ENCODE measurements around the gene CD8B2.
"Not testable (repeated sequence)": the region's sequence is repeated elsewhere in the genome, so short reads cannot be mapped to it uniquely, and the experiment has no call there.

CD8B2 gene

DNA sequence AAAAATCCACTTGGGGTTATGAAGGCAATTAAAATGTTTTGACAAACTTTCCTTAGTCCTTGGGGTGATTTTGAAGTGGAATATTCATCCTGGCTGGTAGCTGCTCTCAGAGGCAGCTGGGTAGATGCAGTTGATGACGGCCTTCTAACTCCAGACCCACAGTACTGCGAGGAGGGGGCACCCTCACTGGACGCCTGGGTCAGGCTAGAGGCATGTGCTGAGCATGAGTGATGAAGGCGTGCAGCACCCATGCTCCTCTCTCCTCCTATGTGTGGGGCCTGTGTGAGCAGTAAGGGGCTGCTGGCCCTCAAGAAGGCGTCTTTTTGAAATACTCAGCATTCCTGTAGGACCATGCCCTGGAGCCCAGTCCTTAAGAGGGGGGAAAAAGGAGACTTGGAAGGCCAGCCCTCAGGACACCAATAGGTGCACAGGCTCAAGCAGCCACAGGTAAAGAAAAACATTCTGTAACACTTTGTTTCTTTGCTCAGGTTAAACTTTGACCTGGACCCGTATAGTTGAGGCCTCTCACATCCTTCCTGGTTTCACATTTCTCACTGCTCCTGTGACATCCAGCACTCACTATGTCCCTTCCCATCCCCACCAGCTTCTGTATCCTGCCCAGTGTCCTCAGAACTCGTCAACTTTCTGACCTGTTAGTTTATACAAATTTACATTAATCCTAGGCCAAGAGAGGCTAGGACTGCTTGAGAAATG lies 64.4 kb downstream of the CD8B2 start:
- no peak for DNase-seq (ENCODE audit: low spot score)

DNA sequence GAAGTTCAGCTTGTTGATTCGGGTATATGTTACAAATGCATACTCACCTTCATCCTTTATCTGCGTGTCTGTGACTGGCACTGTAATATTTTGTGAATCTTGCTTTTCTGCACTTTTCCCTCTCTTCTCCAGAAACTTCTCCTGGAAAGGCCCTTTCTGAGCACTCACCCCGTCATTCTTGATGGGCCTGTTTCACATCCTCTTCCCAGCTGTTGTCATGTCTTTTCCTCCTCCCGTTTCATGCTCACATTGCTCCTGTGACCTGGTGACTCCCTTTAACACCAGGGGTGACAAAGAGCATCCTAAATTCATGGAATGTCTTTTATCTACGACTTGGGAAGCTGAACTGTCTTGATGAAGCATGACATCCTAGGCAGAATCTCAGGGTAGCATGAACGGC lies 65.8 kb downstream of the CD8B2 start:
- DNase-seq (ENCODE audit: low spot score): no peak

DNA sequence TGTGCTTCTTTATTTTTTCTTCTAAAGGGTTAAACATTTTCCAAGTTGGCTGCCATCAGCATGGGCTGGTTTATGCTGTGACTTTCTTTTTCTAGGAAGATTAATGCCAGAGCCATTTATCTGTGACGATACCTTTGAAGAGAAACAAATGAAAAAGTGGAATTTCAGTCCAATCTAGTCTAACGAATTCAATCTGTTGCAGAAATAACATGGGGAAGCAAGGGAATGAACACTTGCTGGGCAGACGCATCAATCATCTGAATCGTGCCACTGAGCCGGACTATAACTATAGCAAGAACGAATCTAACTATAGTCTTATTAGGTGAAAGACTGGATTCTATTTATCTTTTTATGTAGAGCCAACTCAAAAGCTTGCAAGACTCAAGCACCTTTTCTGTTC lies 66.2 kb downstream of the CD8B2 start:
- no peak for DNase-seq (ENCODE audit: low spot score)

DNA sequence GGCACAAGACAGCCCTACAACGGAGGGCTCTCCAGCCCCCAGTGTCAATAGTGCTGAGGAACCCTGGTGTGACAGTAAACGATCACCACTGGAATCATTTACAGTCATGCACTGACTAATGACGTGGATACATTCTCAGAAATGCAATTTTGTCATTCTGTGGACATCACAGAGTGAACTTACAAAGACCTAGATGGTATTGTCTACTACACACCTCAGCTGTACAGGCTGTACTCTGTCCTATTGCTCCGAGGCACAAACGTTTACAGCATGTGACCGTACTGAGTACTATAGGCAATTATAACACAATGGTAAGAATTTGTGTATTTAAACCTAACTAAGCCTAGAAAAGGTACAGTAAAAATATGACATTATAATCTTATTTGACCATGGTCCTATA lies 67.2 kb downstream of the CD8B2 start:
- DNase-seq (ENCODE audit: low spot score): no peak

DNA sequence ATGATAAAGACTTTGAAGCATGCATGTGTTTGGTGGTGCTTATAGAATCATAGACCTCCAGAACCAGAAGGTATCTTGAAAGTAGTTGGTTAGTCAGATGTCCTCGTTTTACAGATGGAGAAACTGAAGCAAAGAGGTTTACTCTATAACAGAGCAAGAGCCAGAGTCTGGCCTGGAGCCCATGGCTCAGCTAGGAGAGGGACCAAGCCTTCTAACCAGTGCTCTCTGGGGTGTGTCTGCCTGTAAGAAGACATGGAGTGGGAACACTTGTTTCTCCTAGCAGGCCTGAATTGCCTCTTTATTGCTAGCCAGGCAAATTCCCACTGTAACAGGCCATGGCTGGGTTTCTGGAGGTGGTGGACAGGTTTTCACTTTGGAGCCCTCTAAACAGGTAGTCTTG lies 67.9 kb downstream of the CD8B2 start:
- no peak for DNase-seq (ENCODE audit: low spot score)

DNA sequence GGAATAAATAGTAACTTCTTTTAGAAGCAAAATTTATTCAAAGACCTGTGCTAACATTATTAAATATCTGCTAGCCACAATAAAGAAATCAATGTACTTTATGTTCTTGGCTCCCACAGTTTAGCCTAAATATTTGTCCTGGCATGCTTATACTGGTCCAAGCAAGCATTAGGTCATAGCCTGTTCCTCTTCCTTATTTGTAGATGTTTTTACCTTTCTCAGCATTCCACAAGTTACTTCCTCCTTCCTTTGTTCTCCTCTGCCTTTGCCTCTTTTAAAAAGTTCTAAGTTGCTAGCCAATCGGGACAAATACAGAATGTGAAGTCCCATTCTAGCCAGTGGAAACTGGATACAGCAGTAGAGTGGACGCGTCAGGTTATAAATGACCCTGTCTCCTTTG lies 72.6 kb downstream of the CD8B2 start:
- DNase-seq (ENCODE audit: low spot score): not testable (repeated sequence)

DNA sequence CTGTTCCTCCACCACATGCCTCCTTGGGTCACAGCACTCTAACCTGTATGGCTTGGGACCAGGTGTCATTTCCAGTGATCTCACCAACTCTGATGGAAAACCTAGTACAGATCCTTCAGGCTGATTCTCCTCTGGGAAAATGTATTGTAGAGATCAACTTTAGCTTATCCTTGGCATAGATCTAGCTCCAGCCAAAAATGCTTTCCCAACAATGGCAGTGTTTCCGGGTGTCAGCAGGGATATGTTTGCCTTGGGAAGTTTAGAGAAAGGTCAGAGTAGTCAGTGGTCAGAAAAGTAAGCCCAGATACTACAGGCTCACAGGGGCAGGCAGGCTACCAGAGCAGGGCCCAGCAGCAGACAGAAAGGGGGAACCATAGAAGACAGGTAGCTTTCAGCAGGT lies 73.6 kb downstream of the CD8B2 start:
- no peak for DNase-seq (ENCODE audit: low spot score)

DNA sequence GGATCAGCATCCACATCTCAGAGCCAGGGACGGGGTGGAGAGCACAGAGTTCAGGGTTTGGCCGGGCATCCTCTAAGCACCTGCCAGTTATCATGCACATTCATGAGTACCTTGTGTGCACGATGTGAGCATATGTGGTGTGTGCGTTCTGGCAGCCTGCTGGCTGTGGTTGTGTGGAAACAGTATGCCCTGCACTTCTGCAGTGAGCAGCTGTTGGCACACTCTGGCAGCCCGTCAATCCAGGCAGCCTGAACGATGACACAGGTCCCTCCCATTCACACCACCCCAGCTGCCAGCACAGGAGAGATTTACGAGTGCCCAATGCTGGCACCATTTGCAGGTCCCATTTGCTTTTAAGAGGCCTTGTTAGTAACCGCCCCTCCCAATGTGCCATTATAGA lies 74.2 kb downstream of the CD8B2 start:
- DNase-seq (ENCODE audit: low spot score): no peak

DNA sequence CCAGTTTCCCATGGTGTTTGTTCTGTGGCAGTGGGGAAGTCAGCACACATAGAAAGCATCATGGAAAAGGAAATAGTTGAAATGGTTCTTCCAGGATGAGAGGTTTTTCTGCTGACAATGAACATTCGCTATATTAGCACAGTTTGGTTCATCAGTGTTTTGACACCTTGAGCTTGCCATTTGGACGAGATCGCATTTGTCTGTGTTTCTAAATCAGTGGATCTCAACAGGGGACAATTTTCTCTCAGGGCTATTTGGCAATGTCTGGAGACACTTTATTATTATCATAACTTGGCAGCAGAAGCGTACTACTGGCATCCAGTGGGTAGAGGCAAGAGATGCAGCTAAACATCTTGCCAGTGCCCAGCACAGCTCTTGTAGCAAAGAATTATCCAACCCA lies 74.6 kb downstream of the CD8B2 start:
- DNase-seq (ENCODE audit: low spot score): no peak

DNA sequence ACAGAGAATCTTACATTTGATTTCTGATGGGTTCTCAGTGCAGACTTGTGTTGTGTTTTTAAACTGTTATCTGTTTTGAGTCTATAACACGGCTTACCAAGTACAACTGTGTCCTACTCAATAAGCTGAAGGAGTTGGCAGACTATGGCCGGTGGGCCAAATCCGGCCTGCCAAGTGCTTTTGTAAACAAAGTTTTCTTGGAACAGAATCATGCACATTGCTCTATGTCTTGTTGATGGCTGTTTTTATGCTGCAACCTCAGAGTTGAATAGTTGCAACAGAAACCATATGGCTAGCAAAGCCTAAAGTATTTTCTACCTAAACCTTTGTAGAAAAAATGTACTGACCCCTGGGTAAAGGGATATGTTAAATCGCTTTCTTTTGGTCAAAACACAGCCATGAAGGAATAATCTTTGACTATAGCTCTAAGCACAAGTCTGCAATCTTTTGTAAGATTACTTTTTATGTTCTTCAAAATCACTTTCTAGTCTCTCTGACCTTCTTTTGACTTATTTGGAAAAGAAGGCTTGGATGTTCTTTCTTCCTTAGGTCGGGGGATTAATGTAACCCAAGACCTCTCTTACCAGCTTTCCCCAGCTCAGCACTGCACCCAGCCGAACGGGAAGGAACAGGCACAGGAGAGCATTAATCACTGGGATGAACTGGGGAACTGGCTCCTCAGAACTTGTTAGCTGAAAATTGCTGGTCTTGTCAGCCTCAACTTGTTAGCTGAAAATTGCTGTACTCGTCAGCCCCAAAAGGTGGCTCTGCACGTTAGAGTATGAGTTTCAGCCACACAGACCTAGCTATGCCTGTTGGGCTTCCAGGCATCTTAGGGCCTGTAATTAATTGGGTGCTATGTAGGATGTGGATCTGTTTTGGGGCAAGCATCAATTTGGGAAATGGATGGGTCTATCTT lies 75.4 kb downstream of the CD8B2 start:
- no peak for DNase-seq (ENCODE audit: low spot score)

DNA sequence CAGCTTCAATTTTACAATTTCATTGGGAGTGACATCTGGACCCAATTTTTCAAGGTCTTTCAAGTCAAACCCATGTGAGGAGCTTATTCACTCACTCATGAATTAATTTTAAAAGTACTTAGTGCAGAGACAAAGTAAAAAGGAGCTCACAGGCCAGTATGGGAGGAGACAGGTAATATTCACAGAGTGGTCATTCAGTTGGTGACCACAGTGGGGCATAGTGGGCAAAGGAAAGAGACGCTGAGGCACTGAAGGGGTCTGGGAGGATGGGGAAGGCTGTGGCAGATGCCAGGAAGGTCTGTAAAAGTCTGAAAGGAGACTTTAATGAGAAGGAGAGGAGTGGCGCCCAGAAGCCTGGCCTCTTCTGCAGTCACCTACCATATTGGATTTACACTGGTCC lies 76.0 kb downstream of the CD8B2 start:
- no peak for DNase-seq (ENCODE audit: low spot score)

DNA sequence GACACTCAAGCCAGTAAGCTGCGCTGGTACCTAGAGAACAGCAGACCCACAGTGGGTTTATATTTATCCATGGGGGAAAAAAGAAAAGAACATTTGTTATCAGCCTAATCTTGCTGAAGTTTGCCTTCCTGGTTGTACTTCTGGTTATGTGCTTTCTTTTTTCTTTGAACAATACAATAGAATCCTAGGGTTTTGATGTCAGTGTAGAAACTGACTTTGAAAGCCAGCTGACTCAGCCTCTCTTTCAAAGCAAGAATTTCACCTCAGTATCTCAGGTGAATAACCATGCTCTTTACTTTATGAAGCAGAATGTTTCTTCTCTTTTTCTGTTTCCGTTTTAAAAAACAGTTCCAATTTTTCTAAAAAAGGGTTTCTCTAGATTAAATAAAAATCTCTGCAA lies 78.4 kb downstream of the CD8B2 start:
- DNase-seq (ENCODE audit: low spot score): no peak

DNA sequence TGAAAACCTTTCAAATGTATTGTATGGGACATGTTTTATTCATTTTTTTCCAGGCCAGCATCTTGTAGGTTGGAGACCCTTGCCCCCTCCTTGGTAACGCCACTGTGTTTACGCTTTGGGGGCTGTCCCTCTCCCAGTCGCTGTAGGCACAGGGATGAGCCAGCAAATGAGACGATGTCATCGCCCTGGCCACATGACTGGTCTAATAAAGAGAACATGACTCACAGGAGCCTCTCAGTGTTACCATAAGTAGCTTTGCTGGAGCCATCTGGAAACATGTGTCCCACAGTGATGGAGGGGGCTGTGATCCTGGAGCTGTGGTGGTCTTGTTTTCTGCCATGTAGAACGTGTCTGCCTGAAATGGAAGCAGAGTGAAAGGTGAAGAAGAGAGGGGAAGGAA lies 78.9 kb downstream of the CD8B2 start:
- no peak for DNase-seq (ENCODE audit: low spot score)

DNA sequence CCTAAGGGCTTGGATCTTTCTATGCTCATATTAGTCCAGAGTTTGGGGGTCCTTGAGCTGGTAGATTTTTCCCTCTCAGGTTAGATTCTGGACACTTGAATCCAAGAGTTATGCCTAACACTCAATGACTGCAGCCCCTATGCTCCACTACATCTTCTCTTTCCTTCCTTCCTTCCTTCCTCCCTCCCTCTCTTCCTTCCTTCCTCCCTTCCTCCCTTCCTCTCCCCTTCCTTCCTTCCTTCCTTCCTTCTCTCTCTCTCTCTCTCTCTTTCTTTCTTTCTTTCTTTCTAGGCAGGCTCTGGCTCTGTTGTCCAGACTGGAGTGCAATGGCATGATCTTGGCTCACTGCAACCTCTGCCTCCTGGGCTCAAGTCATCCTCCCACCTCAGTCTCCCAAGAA lies 79.3 kb downstream of the CD8B2 start:
- DNase-seq (ENCODE audit: low spot score): not testable (repeated sequence)

DNA sequence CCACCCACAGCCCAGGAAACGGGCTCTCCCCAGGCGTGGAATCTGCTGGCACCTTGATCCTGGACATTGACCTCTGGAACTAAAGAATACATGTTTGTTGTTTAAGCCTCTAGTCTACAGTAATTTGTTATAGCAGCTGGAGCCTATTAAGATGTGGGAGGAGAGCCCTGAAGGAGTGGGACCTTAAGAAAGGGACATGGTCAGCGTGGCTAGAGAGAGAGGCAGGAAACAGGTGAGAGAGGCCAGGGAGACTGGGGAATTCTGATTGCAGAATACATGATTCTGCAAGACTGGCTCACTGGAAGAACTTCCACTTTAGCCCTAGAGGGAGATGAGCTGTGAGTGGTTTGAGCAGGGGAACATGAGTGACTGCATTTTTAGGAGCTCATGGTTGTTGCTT lies 83.2 kb downstream of the CD8B2 start:
- DNase-seq (ENCODE audit: low spot score): no peak

All from GM03348 (cell line).